WTC11 (cell line): ENCODE results near the gene ARHGAP6. TPM values are rescaled to one million over a fixed set of nuclear protein-coding genes. Genes with fewer than 3 reads are reported as not detected.

ENCODE experiments used
- ATAC-seq: fragments of 200-7000 bp; cut with Tn5 transposase; 2 replicates; pipeline ENCODE4 v1.10.0; 2021; ENCODE audit warnings: mild to moderate bottlenecking, moderate library complexity
- CTCF ChIA-PET: fragments of 300-600 bp; sonication (Branson Sonifier 250); formaldehyde crosslinking; loops from one replicate; lab custom pipeline; 2021; ENCODE audit warnings: antibody characterized with exemption; lab: Charles Lee
- POLR2A ChIA-PET: fragments of 350-600 bp; sonication (Branson Sonifier 250); formaldehyde crosslinking; loops from one replicate; lab custom pipeline; 2021; ENCODE audit warnings: antibody characterized with exemption; lab: Charles Lee
- DNase-seq: peaks from one replicate; pipeline ENCODE4 v3.0.0; 2021; ENCODE audit warnings: low spot score
- H3K27ac Mint-ChIP-seq: 2 replicates; pipeline ENCODE4 v1.8.0; 2021; ENCODE audit warnings: mixed read lengths
- H3K27me3 Mint-ChIP-seq: 2 replicates; pipeline ENCODE4 v1.8.0; 2021; ENCODE audit warnings: low read depth, mild to moderate bottlenecking, moderate library complexity, mixed read lengths
- H3K36me3 Mint-ChIP-seq: 2 replicates; pipeline ENCODE4 v1.8.0; 2021; ENCODE audit warnings: mixed read lengths
- H3K4me1 Mint-ChIP-seq: 2 replicates; pipeline ENCODE4 v1.8.0; 2022; ENCODE audit warnings: mixed read lengths
- H3K4me3 Mint-ChIP-seq: 2 replicates; pipeline ENCODE4 v1.8.0; 2021; ENCODE audit warnings: mild to moderate bottlenecking, moderate library complexity, mixed read lengths
- H3K9me3 Mint-ChIP-seq: 2 replicates; pipeline ENCODE4 v1.8.0; 2021; ENCODE audit warnings: mixed read lengths
- CBFB ChIP-seq: sonication (generic); formaldehyde crosslinking; IDR thresholded peaks from 2 replicates; pipeline ENCODE4 v1.8.1; 2022; ENCODE audit warnings: mild to moderate bottlenecking, low read depth, missing genetic modification reagents
- E2F1 ChIP-seq: sonication (generic); formaldehyde crosslinking; IDR thresholded peaks from 2 replicates; pipeline ENCODE4 v1.8.0; 2022; ENCODE audit warnings: mild to moderate bottlenecking, missing genetic modification reagents
- ELF4 ChIP-seq: sonication (generic); formaldehyde crosslinking; IDR thresholded peaks from 2 replicates; pipeline ENCODE4 v1.8.1; 2022; ENCODE audit warnings: low read depth, mild to moderate bottlenecking, moderate library complexity, missing genetic modification reagents
- EMX1 ChIP-seq: fragments of 250-450 bp; sonication (Bioruptor Pico); IDR thresholded peaks from 2 replicates; pipeline ENCODE4 v1.8.0; 2021; ENCODE audit warnings: mild to moderate bottlenecking
- GRHL2 ChIP-seq: fragments of 250-450 bp; sonication (Bioruptor Pico); IDR thresholded peaks from 2 replicates; pipeline ENCODE4 v1.8.0; 2022; ENCODE audit warnings: mild to moderate bottlenecking, moderate library complexity; ENCODE audit not compliant: insufficient replicate concordance, severe bottlenecking
- HMGA2 ChIP-seq: fragments of 250-450 bp; sonication (Bioruptor Pico); IDR thresholded peaks from 2 replicates; pipeline ENCODE4 v1.4.0; 2021; ENCODE audit warnings: mild to moderate bottlenecking, moderate library complexity
- NFATC4 ChIP-seq: fragments of 250-450 bp; sonication (Bioruptor Pico); IDR thresholded peaks from 2 replicates; pipeline ENCODE4 v1.9.0; 2021; ENCODE audit warnings: mild to moderate bottlenecking
- NFYB ChIP-seq: sonication (generic); formaldehyde crosslinking; conservative IDR thresholded peaks from 2 replicates; pipeline ENCODE4 v1.8.0; 2022; ENCODE audit warnings: low read depth, missing genetic modification reagents
- NR2C2 ChIP-seq: sonication (generic); formaldehyde crosslinking; IDR thresholded peaks from 2 replicates; pipeline ENCODE4 v1.8.0; 2022; ENCODE audit warnings: mild to moderate bottlenecking, missing genetic modification reagents
- PRDM15 ChIP-seq: sonication (generic); formaldehyde crosslinking; IDR thresholded peaks from 2 replicates; pipeline ENCODE4 v1.8.0; 2022; ENCODE audit warnings: missing genetic modification reagents
- SMAD3 ChIP-seq: sonication (generic); formaldehyde crosslinking; IDR thresholded peaks from 2 replicates; pipeline ENCODE4 v1.8.0; 2022; ENCODE audit warnings: missing genetic modification reagents, mild to moderate bottlenecking, borderline replicate concordance
- TEAD1 ChIP-seq: sonication (generic); formaldehyde crosslinking; IDR thresholded peaks from 2 replicates; pipeline ENCODE4 v1.8.0; 2022; ENCODE audit warnings: mild to moderate bottlenecking, missing genetic modification reagents
- TEAD4 ChIP-seq: sonication (generic); formaldehyde crosslinking; IDR thresholded peaks from 2 replicates; pipeline ENCODE4 v1.8.0; 2022; ENCODE audit warnings: mild to moderate bottlenecking, missing genetic modification reagents
- ZNF121 ChIP-seq: sonication (generic); formaldehyde crosslinking; IDR thresholded peaks from 2 replicates; pipeline ENCODE4 v1.8.0; 2023; ENCODE audit warnings: missing genetic modification reagents
- ZNF416 ChIP-seq: fragments of 250-450 bp; sonication (Bioruptor Pico); IDR thresholded peaks from 2 replicates; pipeline ENCODE4 v1.9.0; 2021; ENCODE audit warnings: mild to moderate bottlenecking, inconsistent platforms
- total RNA-seq: library from RNA; stranded (reverse); gene quantifications from 3 replicates; pipeline ENCODE4 v1.2.3, GENCODE V29; 2021
- TF ChIP-seq, protein P1 (sequence below): sonication (generic); formaldehyde crosslinking; IDR thresholded peaks from 2 replicates; pipeline ENCODE4 v1.8.0; 2023; ENCODE audit warnings: missing genetic modification reagents
- TF ChIP-seq, protein P2 (sequence below): sonication (generic); formaldehyde crosslinking; IDR thresholded peaks from 2 replicates; pipeline ENCODE4 v1.8.1; 2023; ENCODE audit warnings: mild to moderate bottlenecking, missing genetic modification reagents, borderline replicate concordance
- TF ChIP-seq, protein P3 (sequence below): sonication (generic); formaldehyde crosslinking; IDR thresholded peaks from 2 replicates; pipeline ENCODE4 v1.8.1; 2022; ENCODE audit warnings: low read depth, mild to moderate bottlenecking, moderate library complexity, missing genetic modification reagents, borderline replicate concordance
- TF ChIP-seq, protein P4 (sequence below): sonication (generic); formaldehyde crosslinking; IDR thresholded peaks from 2 replicates; pipeline ENCODE4 v1.8.1; 2023; ENCODE audit warnings: mild to moderate bottlenecking, moderate library complexity, missing genetic modification reagents
- TF ChIP-seq, protein P5 (sequence below): fragments of 200-600 bp; IDR thresholded peaks from 2 replicates; pipeline ENCODE4 v1.8.0; 2022; ENCODE audit warnings: antibody characterized with exemption

ARHGAP6 gene
- total RNA-seq, 1 experiment from 2014 or later, result 1.0 TPM

DNA sequence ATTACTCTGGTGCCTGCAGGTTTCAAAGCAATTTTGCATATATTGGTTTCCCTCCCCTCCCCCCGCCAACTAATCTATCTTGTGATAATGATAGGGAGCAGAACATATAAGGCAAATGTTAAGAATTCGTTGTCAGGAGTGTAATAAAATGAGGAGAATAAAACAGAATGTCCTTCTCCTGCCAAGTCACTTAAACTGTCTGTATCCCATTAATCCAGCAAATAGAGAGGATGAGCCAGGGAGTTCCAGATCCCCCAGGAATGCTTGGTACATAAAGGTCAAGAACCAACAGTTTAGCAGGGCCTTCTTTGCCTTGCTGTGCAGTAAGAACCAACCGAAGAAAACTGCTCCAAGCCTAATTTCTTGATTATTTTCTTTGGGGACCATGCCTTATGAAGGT lies 231.1 kb downstream of the ARHGAP6 start (continued):
- TF ChIP-seq E2F1 (CRISPR knock-in tag), result no peak
- TF ChIP-seq ZNF121 (CRISPR knock-in tag), result no peak
- no peak for TF ChIP-seq GRHL2 (CRISPR knock-in tag)
- no peak for TF ChIP-seq NFATC4 (CRISPR knock-in tag)
- TF ChIP-seq, protein P1, sequence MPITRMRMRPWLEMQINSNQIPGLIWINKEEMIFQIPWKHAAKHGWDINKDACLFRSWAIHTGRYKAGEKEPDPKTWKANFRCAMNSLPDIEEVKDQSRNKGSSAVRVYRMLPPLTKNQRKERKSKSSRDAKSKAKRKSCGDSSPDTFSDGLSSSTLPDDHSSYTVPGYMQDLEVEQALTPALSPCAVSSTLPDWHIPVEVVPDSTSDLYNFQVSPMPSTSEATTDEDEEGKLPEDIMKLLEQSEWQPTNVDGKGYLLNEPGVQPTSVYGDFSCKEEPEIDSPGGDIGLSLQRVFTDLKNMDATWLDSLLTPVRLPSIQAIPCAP (CRISPR knock-in tag), result no peak

- CTCF ChIA-PET, result no interaction called here
- Mint-ChIP-seq H3K9me3 (no peaks in the 10 kb centered on the region), H3K36me3 (no peaks in the 10 kb centered on the region), H3K27me3 (peaks cover 23% of the 10 kb centered on the region)
- POLR2A ChIA-PET, result no interaction called here
- TF ChIP-seq SMAD3 (no peak), ZNF416 (CRISPR knock-in tag) (no peak), EMX1 (CRISPR knock-in tag) (no peak), NR2C2 (CRISPR knock-in tag) (no peak), TEAD1 (CRISPR knock-in tag) (no peak), TEAD4 (CRISPR knock-in tag) (no peak), HMGA2 (CRISPR knock-in tag) (no peak)
- TF ChIP-seq, protein P2, sequence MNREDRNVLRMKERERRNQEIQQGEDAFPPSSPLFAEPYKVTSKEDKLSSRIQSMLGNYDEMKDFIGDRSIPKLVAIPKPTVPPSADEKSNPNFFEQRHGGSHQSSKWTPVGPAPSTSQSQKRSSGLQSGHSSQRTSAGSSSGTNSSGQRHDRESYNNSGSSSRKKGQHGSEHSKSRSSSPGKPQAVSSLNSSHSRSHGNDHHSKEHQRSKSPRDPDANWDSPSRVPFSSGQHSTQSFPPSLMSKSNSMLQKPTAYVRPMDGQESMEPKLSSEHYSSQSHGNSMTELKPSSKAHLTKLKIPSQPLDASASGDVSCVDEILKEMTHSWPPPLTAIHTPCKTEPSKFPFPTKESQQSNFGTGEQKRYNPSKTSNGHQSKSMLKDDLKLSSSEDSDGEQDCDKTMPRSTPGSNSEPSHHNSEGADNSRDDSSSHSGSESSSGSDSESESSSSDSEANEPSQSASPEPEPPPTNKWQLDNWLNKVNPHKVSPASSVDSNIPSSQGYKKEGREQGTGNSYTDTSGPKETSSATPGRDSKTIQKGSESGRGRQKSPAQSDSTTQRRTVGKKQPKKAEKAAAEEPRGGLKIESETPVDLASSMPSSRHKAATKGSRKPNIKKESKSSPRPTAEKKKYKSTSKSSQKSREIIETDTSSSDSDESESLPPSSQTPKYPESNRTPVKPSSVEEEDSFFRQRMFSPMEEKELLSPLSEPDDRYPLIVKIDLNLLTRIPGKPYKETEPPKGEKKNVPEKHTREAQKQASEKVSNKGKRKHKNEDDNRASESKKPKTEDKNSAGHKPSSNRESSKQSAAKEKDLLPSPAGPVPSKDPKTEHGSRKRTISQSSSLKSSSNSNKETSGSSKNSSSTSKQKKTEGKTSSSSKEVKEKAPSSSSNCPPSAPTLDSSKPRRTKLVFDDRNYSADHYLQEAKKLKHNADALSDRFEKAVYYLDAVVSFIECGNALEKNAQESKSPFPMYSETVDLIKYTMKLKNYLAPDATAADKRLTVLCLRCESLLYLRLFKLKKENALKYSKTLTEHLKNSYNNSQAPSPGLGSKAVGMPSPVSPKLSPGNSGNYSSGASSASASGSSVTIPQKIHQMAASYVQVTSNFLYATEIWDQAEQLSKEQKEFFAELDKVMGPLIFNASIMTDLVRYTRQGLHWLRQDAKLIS, result no peak
- TF ChIP-seq, protein P3, sequence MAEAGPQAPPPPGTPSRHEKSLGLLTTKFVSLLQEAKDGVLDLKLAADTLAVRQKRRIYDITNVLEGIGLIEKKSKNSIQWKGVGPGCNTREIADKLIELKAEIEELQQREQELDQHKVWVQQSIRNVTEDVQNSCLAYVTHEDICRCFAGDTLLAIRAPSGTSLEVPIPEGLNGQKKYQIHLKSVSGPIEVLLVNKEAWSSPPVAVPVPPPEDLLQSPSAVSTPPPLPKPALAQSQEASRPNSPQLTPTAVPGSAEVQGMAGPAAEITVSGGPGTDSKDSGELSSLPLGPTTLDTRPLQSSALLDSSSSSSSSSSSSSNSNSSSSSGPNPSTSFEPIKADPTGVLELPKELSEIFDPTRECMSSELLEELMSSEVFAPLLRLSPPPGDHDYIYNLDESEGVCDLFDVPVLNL, result no peak
- TF ChIP-seq, all 79 proteins: peak for 0
- ATAC-seq (no peak), DNase-seq (no peak)
- Mint-ChIP-seq H3K4me1 (peaks cover 8% of the 10 kb centered on the region; the same call in 1 of the 2 replicates), H3K27ac (no peak overlapping the region), H3K4me3 (no peak overlapping the region)
These were observed 233.9 kb downstream of the ARHGAP6 start for GRCh38 chrX:11431786-11432185.

- peaks cover 34% of the 10 kb centered on the region for H3K27me3 Mint-ChIP-seq
- H3K4me3 Mint-ChIP-seq, result no peak overlapping the region
- peaks cover 11% of the 10 kb centered on the region for H3K4me1 Mint-ChIP-seq
- no peaks in the 10 kb centered on the region for H3K9me3 Mint-ChIP-seq
- no peak overlapping the region for H3K27ac Mint-ChIP-seq
- ATAC-seq (no peak), DNase-seq (no peak)
- ChIA-PET CTCF (no interaction called here), POLR2A (no interaction called here)
- H3K36me3 Mint-ChIP-seq, result no peaks in the 10 kb centered on the region
- no peak for TF ChIP-seq CBFB
- TF ChIP-seq, protein P4, sequence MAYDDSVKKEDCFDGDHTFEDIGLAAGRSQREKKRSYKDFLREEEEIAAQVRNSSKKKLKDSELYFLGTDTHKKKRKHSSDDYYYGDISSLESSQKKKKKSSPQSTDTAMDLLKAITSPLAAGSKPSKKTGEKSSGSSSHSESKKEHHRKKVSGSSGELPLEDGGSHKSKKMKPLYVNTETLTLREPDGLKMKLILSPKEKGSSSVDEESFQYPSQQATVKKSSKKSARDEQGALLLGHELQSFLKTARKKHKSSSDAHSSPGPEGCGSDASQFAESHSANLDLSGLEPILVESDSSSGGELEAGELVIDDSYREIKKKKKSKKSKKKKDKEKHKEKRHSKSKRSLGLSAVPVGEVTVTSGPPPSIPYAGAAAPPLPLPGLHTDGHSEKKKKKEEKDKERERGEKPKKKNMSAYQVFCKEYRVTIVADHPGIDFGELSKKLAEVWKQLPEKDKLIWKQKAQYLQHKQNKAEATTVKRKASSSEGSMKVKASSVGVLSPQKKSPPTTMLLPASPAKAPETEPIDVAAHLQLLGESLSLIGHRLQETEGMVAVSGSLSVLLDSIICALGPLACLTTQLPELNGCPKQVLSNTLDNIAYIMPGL (CRISPR knock-in tag), result no peak
- TF ChIP-seq ELF4 (CRISPR knock-in tag), result no peak
- no peak for TF ChIP-seq NFYB (CRISPR knock-in tag)
- TF ChIP-seq, protein P5, sequence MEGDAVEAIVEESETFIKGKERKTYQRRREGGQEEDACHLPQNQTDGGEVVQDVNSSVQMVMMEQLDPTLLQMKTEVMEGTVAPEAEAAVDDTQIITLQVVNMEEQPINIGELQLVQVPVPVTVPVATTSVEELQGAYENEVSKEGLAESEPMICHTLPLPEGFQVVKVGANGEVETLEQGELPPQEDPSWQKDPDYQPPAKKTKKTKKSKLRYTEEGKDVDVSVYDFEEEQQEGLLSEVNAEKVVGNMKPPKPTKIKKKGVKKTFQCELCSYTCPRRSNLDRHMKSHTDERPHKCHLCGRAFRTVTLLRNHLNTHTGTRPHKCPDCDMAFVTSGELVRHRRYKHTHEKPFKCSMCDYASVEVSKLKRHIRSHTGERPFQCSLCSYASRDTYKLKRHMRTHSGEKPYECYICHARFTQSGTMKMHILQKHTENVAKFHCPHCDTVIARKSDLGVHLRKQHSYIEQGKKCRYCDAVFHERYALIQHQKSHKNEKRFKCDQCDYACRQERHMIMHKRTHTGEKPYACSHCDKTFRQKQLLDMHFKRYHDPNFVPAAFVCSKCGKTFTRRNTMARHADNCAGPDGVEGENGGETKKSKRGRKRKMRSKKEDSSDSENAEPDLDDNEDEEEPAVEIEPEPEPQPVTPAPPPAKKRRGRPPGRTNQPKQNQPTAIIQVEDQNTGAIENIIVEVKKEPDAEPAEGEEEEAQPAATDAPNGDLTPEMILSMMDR, result no peak
- TF ChIP-seq PRDM15, result no peak
These were observed 235.4 kb downstream of the ARHGAP6 start for GRCh38 chrX:11430271-11430670.
